DMS79 treated with DMSO at 0.1 percent for 48 hours (cell line): ENCODE results near the gene RNF19B.

Experiments
- DNase-seq: peaks from one replicate; lab custom pipeline; 2025; lab: John Stamatoyannopoulos, UW

The RNF19B gene

GRCh38 chr1:32888134-32888533 lies 76.5 kb downstream of the RNF19B start:
- DNase-seq = no peak

- no peak for DNase-seq
Observed at GRCh38 chr1:32887623-32888022, 77.0 kb downstream of the RNF19B start.

GRCh38 chr1:32886828-32887414 lies 77.7 kb downstream of the RNF19B start:
- DNase-seq = no peak
